NCI-H774 (cell line): ENCODE data around the gene NCAN.
"Not testable (repeated sequence)": the region's sequence is repeated elsewhere in the genome, so short reads cannot be mapped to it uniquely, and the experiment has no call there.

Experiments
- DNase-seq: peaks from one replicate; lab custom pipeline; 2025; lab: John Stamatoyannopoulos, UW

The NCAN gene

GRCh38 chr19:19224852-19225494 lies 13.2 kb downstream of the NCAN start:
- peak; percentile 73 for DNase-seq

GRCh38 chr19:19226204-19226603 lies 14.4 kb downstream of the NCAN start:
- DNase-seq, result no peak

- DNase-seq, result no peak
Observed at GRCh38 chr19:19226663-19227062, 14.9 kb downstream of the NCAN start.

GRCh38 chr19:19227217-19227616 lies 15.5 kb downstream of the NCAN start:
- no peak for DNase-seq

GRCh38 chr19:19229701-19230100 lies 17.9 kb downstream of the NCAN start:
- DNase-seq, result no peak

- no peak for DNase-seq
Observed at GRCh38 chr19:19230999-19231398, 19.2 kb downstream of the NCAN start.

GRCh38 chr19:19232261-19232721 lies 20.5 kb downstream of the NCAN start:
- DNase-seq, result no peak

- no peak for DNase-seq
Observed at GRCh38 chr19:19234220-19234816, 22.6 kb downstream of the NCAN start.

- DNase-seq, result no peak
Observed at GRCh38 chr19:19236173-19236572, 24.4 kb downstream of the NCAN start.

- DNase-seq, result no peak
Observed at GRCh38 chr19:19238126-19238894, 26.6 kb downstream of the NCAN start.

- DNase-seq, result no peak
Observed at GRCh38 chr19:19239675-19240074, 27.9 kb downstream of the NCAN start.

- DNase-seq, result no peak
Observed at GRCh38 chr19:19240476-19240875, 28.7 kb downstream of the NCAN start.

- no peak for DNase-seq
Observed at GRCh38 chr19:19250196-19250801, 38.5 kb downstream of the NCAN start.

GRCh38 chr19:19253409-19253808 lies 41.7 kb downstream of the NCAN start:
- not testable (repeated sequence) for DNase-seq

- peak; percentile 27 for DNase-seq
Observed at GRCh38 chr19:19256072-19256969, 44.6 kb downstream of the NCAN start.

GRCh38 chr19:19257137-19257536 lies 45.4 kb downstream of the NCAN start:
- no peak for DNase-seq

GRCh38 chr19:19257836-19258588 lies 46.3 kb downstream of the NCAN start:
- DNase-seq, result no peak

GRCh38 chr19:19258589-19259338 lies 47.0 kb downstream of the NCAN start:
- no peak for DNase-seq

GRCh38 chr19:19259741-19260140 lies 48.0 kb downstream of the NCAN start:
- DNase-seq, result peak; percentile 12
